ENCODE measurements around the gene PTPN3. TPM values are rescaled to one million over a fixed set of nuclear protein-coding genes. Genes with fewer than 3 reads are reported as not detected.
"Not testable (repeated sequence)": the region's sequence is repeated elsewhere in the genome, so short reads cannot be mapped to it uniquely, and the experiment has no call there.

PTPN3 gene
- total RNA-seq, 2 experiments from 2014 or later = not detected

- POLR2A ChIA-PET = no interaction called here
- TF ChIP-seq CTCF (conservative IDR thresholded peaks at IDR 0.05; ENCODE audit: low read length) (no peak), EZH2phosphoT487 (IDR thresholded peaks at IDR 0.05; ENCODE audit: borderline replicate concordance, low read depth, low read length) (no peak)
- no peak overlapping the region for H3K4me2 ChIP-seq (ENCODE audit: low read length)
- H3K79me2 ChIP-seq (ENCODE audit: insufficient read depth, low read depth, low read length) = no peaks in the 10 kb centered on the region
- H3K4me3 ChIP-seq (ENCODE audit: low read depth, low read length, poor library complexity, severe bottlenecking) = no peak overlapping the region
- no peaks in the 10 kb centered on the region for H3K9me3 ChIP-seq (ENCODE audit: low read length)
- H3K36me3 ChIP-seq (ENCODE audit: insufficient read depth, low read length) = no peaks in the 10 kb centered on the region
- no peaks in the 10 kb centered on the region for H3K4me1 ChIP-seq (ENCODE audit: insufficient read depth, low read length, poor library complexity, severe bottlenecking)
- no peak for DNase-seq (ENCODE audit: low spot score)
- intact Hi-C loops (cut with micrococcal nuclease; ENCODE audit: unreplicated experiment) = no loop called here
- no peaks in the 10 kb centered on the region for H4K20me1 ChIP-seq (ENCODE audit: insufficient read depth, low read length)
- no peaks in the 10 kb centered on the region for H3K9me2 ChIP-seq (ENCODE audit: insufficient read depth, low read length)
- no peak overlapping the region for H2AFZ ChIP-seq (ENCODE audit: low read length)
- no peak overlapping the region for H3K27ac ChIP-seq (ENCODE audit: low read depth, low read length, poor library complexity, severe bottlenecking)
- BruUV-seq (replicated peaks) = no TSS peak
- CTCF ChIA-PET (ENCODE audit: unreplicated experiment) = no interaction called here
Measured at GRCh38 chr9:109341561-109341960, 156.5 kb downstream of the PTPN3 start.

GRCh38 chr9:109340979-109341378 is 157.1 kb downstream of the PTPN3 start:
- H2AFZ ChIP-seq (ENCODE audit: low read length); H3K9me3 ChIP-seq (ENCODE audit: low read length); POLR2A ChIA-PET; DNase-seq (ENCODE audit: low spot score); H3K4me1 ChIP-seq (ENCODE audit: insufficient read depth, low read length, poor library complexity, severe bottlenecking); CTCF ChIA-PET (ENCODE audit: unreplicated experiment); H3K4me3 ChIP-seq (ENCODE audit: low read depth, low read length, poor library complexity, severe bottlenecking); BruUV-seq (replicated peaks); H3K36me3 ChIP-seq (ENCODE audit: insufficient read depth, low read length); H3K27ac ChIP-seq (ENCODE audit: low read depth, low read length, poor library complexity, severe bottlenecking); intact Hi-C loops (cut with micrococcal nuclease; ENCODE audit: unreplicated experiment); H3K79me2 ChIP-seq (ENCODE audit: insufficient read depth, low read depth, low read length); H4K20me1 ChIP-seq (ENCODE audit: insufficient read depth, low read length); H3K4me2 ChIP-seq (ENCODE audit: low read length); H3K9me2 ChIP-seq (ENCODE audit: insufficient read depth, low read length): not testable (repeated sequence)

- no peaks in the 10 kb centered on the region for H3K9me2 ChIP-seq (ENCODE audit: insufficient read depth, low read length)
- POLR2A ChIA-PET = no interaction called here
- TF ChIP-seq EZH2phosphoT487 (IDR thresholded peaks at IDR 0.05; ENCODE audit: borderline replicate concordance, low read depth, low read length) (no peak), CTCF (conservative IDR thresholded peaks at IDR 0.05; ENCODE audit: low read length) (no peak)
- H3K79me2 ChIP-seq (ENCODE audit: insufficient read depth, low read depth, low read length) = no peaks in the 10 kb centered on the region
- intact Hi-C loops (cut with micrococcal nuclease; ENCODE audit: unreplicated experiment) = no loop called here
- H4K20me1 ChIP-seq (ENCODE audit: insufficient read depth, low read length) = no peaks in the 10 kb centered on the region
- DNase-seq (ENCODE audit: low spot score) = no peak
- H3K4me3 ChIP-seq (ENCODE audit: low read depth, low read length, poor library complexity, severe bottlenecking) = no peak overlapping the region
- H3K4me1 ChIP-seq (ENCODE audit: insufficient read depth, low read length, poor library complexity, severe bottlenecking) = no peaks in the 10 kb centered on the region
- no peaks in the 10 kb centered on the region for H3K36me3 ChIP-seq (ENCODE audit: insufficient read depth, low read length)
- no peak overlapping the region for H2AFZ ChIP-seq (ENCODE audit: low read length)
- no peak overlapping the region for H3K4me2 ChIP-seq (ENCODE audit: low read length)
- CTCF ChIA-PET (ENCODE audit: unreplicated experiment) = no interaction called here
- no peak overlapping the region for H3K27ac ChIP-seq (ENCODE audit: low read depth, low read length, poor library complexity, severe bottlenecking)
- H3K9me3 ChIP-seq (ENCODE audit: low read length) = no peaks in the 10 kb centered on the region
- no TSS peak for BruUV-seq (replicated peaks)
Measured at GRCh38 chr9:109336409-109336808, 161.7 kb downstream of the PTPN3 start.
